ENCODE measurements around the gene POU5F2. TPM values are rescaled to one million over a fixed set of nuclear protein-coding genes. Genes with fewer than 3 reads are reported as not detected.

POU5F2 gene
- total and polyA plus RNA-seq, 2 of the 8 experiments (the other 6 are each of a cell fraction or from before 2014, with no cell fraction given), result 0.06 to 0.08 TPM

DNA sequence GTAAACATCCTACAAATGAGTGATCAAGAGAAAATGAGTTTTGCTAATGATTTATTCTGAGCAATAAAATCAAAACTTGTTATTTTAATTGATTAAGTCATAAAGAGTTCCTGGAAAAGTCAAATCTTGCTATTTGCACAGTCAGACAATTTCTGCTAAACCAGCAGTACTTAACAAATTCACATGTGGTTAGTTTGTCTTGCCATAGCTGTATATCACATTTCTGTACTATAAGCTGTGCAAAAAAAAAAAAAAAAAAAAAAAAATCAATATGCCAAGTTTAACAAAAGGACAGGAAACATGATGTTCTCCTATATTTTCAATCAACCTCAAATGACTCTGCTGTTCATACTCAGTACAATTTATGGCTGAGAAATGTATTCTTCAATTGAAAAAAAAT is 24.9 kb downstream of the POU5F2 start (continued):
- no peak for TF ChIP-seq NRF1 (IDR thresholded peaks at IDR 0.05; ENCODE audit: low read depth, low read length)
- no peak for TF ChIP-seq FOSL1 (IDR thresholded peaks at IDR 0.05; ENCODE audit: insufficient read depth, low read depth, low read length)
- no peak for TF ChIP-seq KDM5A (IDR thresholded peaks at IDR 0.05; ENCODE audit: low read length)
- no peak for TF ChIP-seq BRCA1 (IDR thresholded peaks at IDR 0.05; ENCODE audit: low read depth, low read length)
- TF ChIP-seq TAF1 (IDR thresholded peaks at IDR 0.05; ENCODE audit: low read depth, low read length), result no peak
